Ishikawa (cell line): Measurements from ENCODE around the gene CGRRF1.

Experiments used
- MAX ChIP-seq: IDR thresholded peaks from 2 replicates; pipeline ENCODE4 v1.6.1; 2012
- NFIC ChIP-seq: IDR thresholded peaks from 2 replicates; pipeline ENCODE4 v1.6.1; 2012
- TCF12 ChIP-seq: IDR thresholded peaks from 2 replicates; pipeline ENCODE4 v1.6.1; 2012; ENCODE audit warnings: low read depth
- USF1 ChIP-seq: IDR thresholded peaks from 2 replicates; pipeline ENCODE4 v1.6.1; 2012

GRCh38 chr14:54493293-54493692, 16.4 kb upstream of the CGRRF1 start:
- TF ChIP-seq MAX (no peak), USF1 (no peak), TCF12 (no peak), NFIC (no peak)
